H9 (cell line): ENCODE results near the gene BEST2. TPM values are rescaled to one million over a fixed set of nuclear protein-coding genes. Genes with fewer than 3 reads are reported as not detected.
A peak's percentile ranks its signal among the peaks of the same experiment; 100 is the strongest.

ENCODE experiments used
- DNase-seq: peaks from one replicate; pipeline ENCODE4 v3.0.0-alpha.2; 2017
- H2AFZ ChIP-seq: one replicate; pipeline ENCODE4 v1.6.1; 2013; ENCODE audit warnings: mild to moderate bottlenecking, low read length, control low read depth, moderate library complexity
- H2AK5ac ChIP-seq: 2 replicates; pipeline ENCODE4 v1.6.1; 2013; ENCODE audit warnings: low read length, control low read depth, mixed read lengths; ENCODE audit not compliant: insufficient read length
- H2BK120ac ChIP-seq: one replicate; pipeline ENCODE4 v1.6.1; 2013; ENCODE audit warnings: low read depth, mild to moderate bottlenecking, low read length, control low read depth, inconsistent platforms; ENCODE audit not compliant: poor library complexity, severe bottlenecking
- H2BK12ac ChIP-seq: 2 replicates; pipeline ENCODE4 v1.6.1; 2013; ENCODE audit warnings: low read length, control low read depth, mixed read lengths, low read depth; ENCODE audit not compliant: insufficient read length
- H2BK15ac ChIP-seq: 2 replicates; pipeline ENCODE4 v1.6.1; 2013; ENCODE audit warnings: low read depth, low read length, control low read depth
- H2BK20ac ChIP-seq: one replicate; pipeline ENCODE4 v1.6.1; 2013; ENCODE audit warnings: low read depth, mild to moderate bottlenecking, low read length, control low read depth, inconsistent platforms; ENCODE audit not compliant: poor library complexity, severe bottlenecking
- H2BK5ac ChIP-seq: 2 replicates; pipeline ENCODE4 v1.6.1; 2013; ENCODE audit warnings: low read length, control low read depth, mixed read lengths; ENCODE audit not compliant: insufficient read length
- H3K14ac ChIP-seq: 2 replicates; pipeline ENCODE4 v1.6.1; 2013; ENCODE audit warnings: low read length, control low read depth; ENCODE audit not compliant: insufficient read depth
- H3K18ac ChIP-seq: 2 replicates; pipeline ENCODE4 v1.6.1; 2013; ENCODE audit warnings: low read depth, mild to moderate bottlenecking, mixed read lengths, low read length, control low read depth; ENCODE audit not compliant: insufficient read length
- H3K23ac ChIP-seq: 2 replicates; pipeline ENCODE4 v1.6.1; 2013; ENCODE audit warnings: low read length, control low read depth, mixed read lengths, low read depth; ENCODE audit not compliant: insufficient read length
- H3K23me2 ChIP-seq: 2 replicates; pipeline ENCODE4 v1.6.1; 2013; ENCODE audit warnings: low read depth, mild to moderate bottlenecking, mixed read lengths, low read length, control low read depth; ENCODE audit not compliant: insufficient read length, poor library complexity, severe bottlenecking
- H3K27ac ChIP-seq: 2 replicates; pipeline ENCODE4 v1.5.1; 2013; ENCODE audit warnings: low read length, control low read depth, mixed read lengths, low read depth; ENCODE audit not compliant: insufficient read length
- H3K27me3 ChIP-seq: 2 replicates; pipeline ENCODE4 v1.6.1; 2013; ENCODE audit warnings: low read length, control low read depth, inconsistent platforms; ENCODE audit not compliant: insufficient read depth
- H3K4ac ChIP-seq: 2 replicates; pipeline ENCODE4 v1.6.1; 2013; ENCODE audit warnings: low read depth, mild to moderate bottlenecking, control low read depth, inconsistent platforms, low read length, moderate library complexity
- H3K4me1 ChIP-seq: 2 replicates; pipeline ENCODE4 v1.6.1; 2013; ENCODE audit warnings: low read length, control low read depth, inconsistent platforms; ENCODE audit not compliant: insufficient read depth
- H3K4me2 ChIP-seq: 2 replicates; pipeline ENCODE4 v1.6.1; 2013; ENCODE audit warnings: low read length, control low read depth, mixed read lengths; ENCODE audit not compliant: insufficient read length, insufficient read depth
- H3K56ac ChIP-seq: 2 replicates; pipeline ENCODE4 v1.6.1; 2013; ENCODE audit warnings: low read depth, mild to moderate bottlenecking, mixed read lengths, low read length, control low read depth; ENCODE audit not compliant: insufficient read length
- H3K79me1 ChIP-seq: 2 replicates; pipeline ENCODE4 v1.6.1; 2013; ENCODE audit warnings: low read depth, mild to moderate bottlenecking, moderate library complexity, low read length, control low read depth, inconsistent platforms; ENCODE audit not compliant: insufficient read depth, poor library complexity, severe bottlenecking
- H3K79me2 ChIP-seq: 2 replicates; pipeline ENCODE4 v1.6.1; 2013; ENCODE audit warnings: low read length, control low read depth, inconsistent platforms; ENCODE audit not compliant: insufficient read depth
- H3K9ac ChIP-seq: 2 replicates; pipeline ENCODE4 v1.6.1; 2013; ENCODE audit warnings: low read length, control low read depth, mixed read lengths; ENCODE audit not compliant: insufficient read length; ENCODE audit errors: extremely low read depth
- H3K9me3 ChIP-seq: one replicate; pipeline ENCODE4 v1.6.1; 2013; ENCODE audit warnings: low read depth, low read length, inconsistent platforms; ENCODE audit not compliant: control insufficient read depth
- H3T11ph ChIP-seq: one replicate; pipeline ENCODE4 v1.6.1; 2013; ENCODE audit warnings: mild to moderate bottlenecking, low read length, control low read depth, inconsistent platforms
- H4K20me1 ChIP-seq: one replicate; pipeline ENCODE4 v1.6.1; 2013; ENCODE audit not compliant: control insufficient read depth, insufficient read length, insufficient read depth
- H4K5ac ChIP-seq: 2 replicates; pipeline ENCODE4 v1.6.1; 2013; ENCODE audit warnings: low read depth, mild to moderate bottlenecking, mixed read lengths, low read length, control low read depth; ENCODE audit not compliant: insufficient read length
- H4K8ac ChIP-seq: replicated peaks from 2 replicates; pipeline ENCODE4 v1.6.1; 2013; ENCODE audit warnings: low read length, control low read depth, mixed read lengths, low read depth; ENCODE audit not compliant: insufficient read length
- H4K91ac ChIP-seq: 2 replicates; pipeline ENCODE4 v1.6.1; 2013; ENCODE audit warnings: low read depth, mild to moderate bottlenecking, moderate library complexity, mixed read lengths, low read length, control low read depth; ENCODE audit not compliant: insufficient read length
- H3K27ac Mint-ChIP-seq, 3 experiments: 2 replicates in 2 of 3; 3 replicates in 1 of 3; pipeline ENCODE4 v1.8.0; 2020 to 2021; ENCODE audit warnings: mixed read lengths in 3 of 3, mild to moderate bottlenecking in 1 of 3, moderate library complexity in 1 of 3
- H3K27me3 Mint-ChIP-seq: 2 replicates; pipeline ENCODE4 v1.8.0; 2021; ENCODE audit warnings: low read depth, mild to moderate bottlenecking, moderate library complexity, mixed read lengths
- H3K36me3 Mint-ChIP-seq, 3 experiments: 2 replicates in 2 of 3; 3 replicates in 1 of 3; pipeline ENCODE4 v1.8.0; 2020 to 2021; ENCODE audit warnings: low read depth in 3 of 3, mixed read lengths in 3 of 3; ENCODE audit not compliant: insufficient read depth in 1 of 3
- H3K4me1 Mint-ChIP-seq, 2 experiments: 2 replicates each; pipeline ENCODE4 v1.8.0; 2020; ENCODE audit warnings: mixed read lengths in 2 of 2
- H3K4me3 Mint-ChIP-seq, 2 experiments: 2 replicates in 1 of 2; 3 replicates in 1 of 2; pipeline ENCODE4 v1.8.0; 2020 to 2021; ENCODE audit warnings: mild to moderate bottlenecking in 2 of 2, mixed read lengths in 2 of 2, moderate library complexity in 1 of 2
- H3K9me3 Mint-ChIP-seq, 2 experiments: 2 replicates in 1 of 2; 3 replicates in 1 of 2; pipeline ENCODE4 v1.8.0; 2020; ENCODE audit warnings: mild to moderate bottlenecking in 2 of 2, mixed read lengths in 2 of 2, moderate library complexity in 1 of 2
- CTCF ChIP-seq: fragments of 200-600 bp; sonication (generic); conservative IDR thresholded peaks from 3 replicates; pipeline ENCODE4 v1.8.0; 2021; ENCODE audit warnings: antibody characterized with exemption, mild to moderate bottlenecking
- WGBS: extraction: QIAGEN DNeasy Blood & Tissue Kit; methylation state at CpG from one replicate; pipeline ENCODE4 v1.1.7; 2013; ENCODE audit warnings: missing lambda C conversion rate, low lambda C conversion rate, mixed read lengths; ENCODE audit not compliant: insufficient read length; ENCODE audit errors: extremely low coverage; 5-methylcytosine and 5-hydroxymethylcytosine counted together
- total RNA-seq: library from RNA; stranded (reverse); gene quantifications from 2 replicates; pipeline ENCODE4 v1.2.1, GENCODE V29; 2021

BEST2 gene
- total RNA-seq, 1 experiment from 2014 or later: 1.6 TPM

DNA sequence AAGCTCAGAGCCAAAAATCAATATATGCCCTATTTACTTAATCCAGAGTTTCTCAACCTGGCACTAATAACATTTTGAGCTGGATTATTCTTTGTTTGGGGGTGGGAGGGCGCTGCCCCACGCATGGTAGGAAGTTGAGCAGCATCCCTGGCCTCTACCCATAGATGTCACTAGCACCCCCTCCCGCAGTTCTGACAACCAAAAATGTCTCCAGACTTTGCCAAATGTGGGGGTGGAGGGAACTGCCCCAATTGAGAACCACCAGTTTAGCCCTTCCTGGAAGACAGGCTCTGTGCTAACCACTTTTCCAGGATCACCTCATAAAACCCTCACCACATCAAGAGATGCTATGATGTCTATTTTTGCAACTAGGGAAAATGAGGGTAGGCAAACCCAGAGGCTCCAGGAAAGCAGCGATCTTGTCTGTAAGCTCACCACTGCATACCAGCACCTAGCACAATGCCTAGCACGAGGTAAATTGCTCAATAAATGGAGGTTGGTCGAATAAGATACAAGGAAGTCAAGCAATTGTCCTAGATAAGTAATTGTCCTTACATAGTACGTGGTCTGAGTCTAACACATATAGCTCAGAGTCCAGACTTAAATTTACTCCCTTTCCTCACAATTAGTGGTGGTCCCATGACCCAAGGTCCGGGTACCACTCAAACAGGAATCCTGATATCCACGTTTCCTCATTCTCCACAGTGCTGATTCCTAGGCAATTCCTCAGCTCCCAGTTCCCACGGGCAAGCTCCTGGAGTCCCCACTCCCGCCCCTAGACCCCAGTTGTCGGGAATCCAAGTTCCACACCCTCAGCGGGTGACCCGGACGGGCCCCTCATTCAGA, 18.0 kb upstream of the BEST2 start:
- no peak for DNase-seq
- H3K4me1 Mint-ChIP-seq: peaks cover 22 to 31% of the 10 kb centered on the region in 2 experiments
- no peak overlapping the region for H3K18ac ChIP-seq

More for the DNA sequence above, 18.0 kb upstream of the BEST2 start:
- Histone ChIP-seq H3T11ph (peak overlapping the region; percentile 26), H4K91ac (no peak overlapping the region), H2BK120ac (no peak overlapping the region), H3K9ac (peak overlapping the region; percentile 90), H4K20me1 (no peaks in the 10 kb centered on the region), H4K5ac (no peak overlapping the region), H2BK20ac (no peak overlapping the region), H2AK5ac (no peak overlapping the region), H3K79me2 (peaks cover 22% of the 10 kb centered on the region), H3K9me3 (no peaks in the 10 kb centered on the region), H2AFZ (no peak overlapping the region), H3K4ac (no peak overlapping the region), H2BK12ac (no peak overlapping the region), H3K79me1 (peaks cover 3% of the 10 kb centered on the region), H3K14ac (peak overlapping the region; percentile 94; the same call in 1 of the 2 replicates), H3K4me2 (peak overlapping the region; percentile 92), H3K27ac (no peak overlapping the region), H3K56ac (no peak overlapping the region), H3K23ac (no peak overlapping the region), H3K4me1 (no peaks in the 10 kb centered on the region), H2BK5ac (no peak overlapping the region), H2BK15ac (no peak overlapping the region), H4K8ac (no peak overlapping the region), H3K27me3 (no peaks in the 10 kb centered on the region), H3K23me2 (peaks cover 12% of the 10 kb centered on the region)
- Mint-ChIP-seq H3K27ac (peak overlapping the region; percentile 64 to 95 (median 90); a peak in 6 of 7 replicates), H3K9me3 (no peaks in the 10 kb centered on the region; a peak in 1 of 5 replicates), H3K4me3 (peak overlapping the region; percentile 96 to 98), H3K27me3 (peaks cover 4% of the 10 kb centered on the region), H3K36me3 (peaks cover 26 to 39% (median 33%) of the 10 kb centered on the region in 3 experiments)
- TF ChIP-seq CTCF: peak; percentile 56
- no CpG with 5 or more reads among the region's 15 CpGs for WGBS
